GM19043 (cell line): ENCODE measurements around the gene ALKBH4.
"Not testable (repeated sequence)": the region's sequence is repeated elsewhere in the genome, so short reads cannot be mapped to it uniquely, and the experiment has no call there.

ENCODE experiments used
- ATAC-seq: cut with Tn5 transposase; IDR thresholded peaks from one replicate; pipeline ENCODE4 v1.9.1; 2021; ENCODE audit warnings: low read depth; ENCODE audit not compliant: unreplicated experiment

Gene ALKBH4, protein sequence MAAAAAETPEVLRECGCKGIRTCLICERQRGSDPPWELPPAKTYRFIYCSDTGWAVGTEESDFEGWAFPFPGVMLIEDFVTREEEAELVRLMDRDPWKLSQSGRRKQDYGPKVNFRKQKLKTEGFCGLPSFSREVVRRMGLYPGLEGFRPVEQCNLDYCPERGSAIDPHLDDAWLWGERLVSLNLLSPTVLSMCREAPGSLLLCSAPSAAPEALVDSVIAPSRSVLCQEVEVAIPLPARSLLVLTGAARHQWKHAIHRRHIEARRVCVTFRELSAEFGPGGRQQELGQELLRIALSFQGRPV

DNA sequence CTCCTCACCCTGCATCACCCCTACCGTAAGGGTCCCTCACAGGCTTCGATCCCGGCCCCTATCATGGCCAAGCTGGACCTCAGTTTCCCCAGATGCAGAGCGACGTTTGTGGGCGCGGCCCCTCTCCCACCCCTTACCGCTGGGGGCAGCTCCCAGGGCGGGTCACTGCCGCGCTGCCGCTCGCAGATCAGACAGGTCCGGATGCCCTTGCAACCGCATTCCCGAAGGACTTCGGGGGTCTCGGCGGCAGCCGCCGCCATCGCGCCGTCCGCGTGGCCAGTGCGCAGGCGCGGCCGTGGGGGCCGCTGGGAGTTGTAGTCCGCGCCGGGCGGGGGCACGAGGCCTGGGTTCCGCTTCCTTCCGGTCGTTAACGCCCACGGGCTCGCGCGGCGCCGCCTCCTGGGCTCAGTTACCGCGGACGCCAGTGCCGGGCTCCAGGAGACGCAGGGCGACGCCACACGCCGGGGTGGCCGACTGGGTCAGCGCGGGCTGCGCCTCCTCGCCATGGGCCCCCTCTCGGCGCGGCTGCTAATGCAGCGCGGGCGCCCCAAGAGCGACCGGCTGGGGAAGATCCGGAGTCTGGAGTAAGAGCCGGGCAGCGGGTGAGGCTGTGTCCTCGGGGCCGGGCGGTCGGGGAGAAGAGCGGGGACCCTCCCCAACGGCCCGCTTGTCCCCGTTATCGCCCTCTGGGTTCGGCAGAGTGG is at the start of gene ALKBH4, which contains the start of gene LRWD1:
Gene ALKBH4 (minus strand): TSS at position 287 of the 704 bp plus-strand sequence. CDS start 27 bp downstream, at position 260.
Gene LRWD1 (plus strand): TSS at position 408 of the 704 bp plus-strand sequence. CDS start 97 bp downstream, at position 505.
- ATAC-seq: peak; percentile 63

DNA sequence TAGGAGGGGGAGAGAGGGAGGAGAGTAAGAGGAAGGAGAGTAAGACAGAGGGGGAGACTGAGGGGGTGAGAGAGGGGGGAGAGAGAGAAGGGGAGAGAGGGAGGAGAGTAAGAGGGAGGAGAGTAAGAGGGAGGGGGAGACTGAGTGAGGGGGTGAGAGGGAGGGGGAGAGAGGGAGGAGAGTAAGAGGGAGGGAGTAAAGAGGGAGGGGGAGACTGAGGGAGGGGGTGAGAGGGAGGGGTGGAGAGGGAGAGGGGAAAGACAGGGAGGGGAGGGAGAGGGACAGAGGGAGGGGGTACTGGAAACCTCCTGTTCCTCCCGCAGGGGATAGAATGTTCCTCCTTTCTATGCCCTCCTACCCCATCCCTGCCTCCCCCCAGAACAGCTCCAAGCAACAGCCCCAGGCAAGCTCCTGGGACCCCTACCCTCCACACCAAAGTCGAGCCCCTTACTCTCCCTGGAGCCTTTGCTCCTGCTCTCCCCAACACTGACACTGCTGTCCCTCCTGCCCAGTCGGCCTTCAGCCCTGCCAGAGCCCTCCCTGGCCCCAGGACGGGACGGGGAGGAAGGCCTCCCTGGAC is 48.1 kb upstream of the ALKBH4 start:
- not testable (repeated sequence) for ATAC-seq

DNA sequence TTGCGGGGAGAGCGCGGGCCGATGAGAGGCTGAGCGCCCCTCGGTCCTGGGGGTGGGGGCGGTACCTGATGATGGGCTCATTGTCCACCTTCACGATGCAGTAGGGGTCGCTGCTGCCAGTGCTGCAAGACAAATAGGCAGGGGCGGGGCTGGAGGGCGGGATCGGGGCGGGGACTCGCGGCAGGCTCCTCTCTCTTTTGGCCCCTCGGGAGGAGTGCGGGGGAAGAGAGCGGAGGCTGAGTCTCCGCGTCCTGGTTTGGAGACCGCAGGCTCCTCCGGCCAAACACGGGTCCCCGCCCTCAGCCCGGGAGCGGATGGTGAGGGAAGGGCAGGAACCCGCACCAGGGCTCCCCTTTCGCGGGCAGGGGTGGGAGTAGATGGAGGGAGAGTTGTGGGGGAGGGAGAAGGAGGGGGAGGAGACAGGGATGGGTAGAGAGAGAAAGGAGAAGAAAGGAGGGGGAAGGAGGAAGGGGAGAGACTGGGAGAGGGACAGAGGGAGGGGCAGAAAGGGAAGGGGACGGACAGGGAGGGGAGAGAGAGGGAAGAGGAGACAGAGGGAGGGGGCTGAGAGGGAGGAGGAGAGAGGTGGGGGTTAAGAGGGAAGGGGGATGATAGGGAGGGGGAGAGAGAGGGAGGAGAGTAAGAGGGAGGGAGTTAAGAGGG is 47.3 kb upstream of the ALKBH4 start:
- peak; percentile 35 for ATAC-seq

DNA sequence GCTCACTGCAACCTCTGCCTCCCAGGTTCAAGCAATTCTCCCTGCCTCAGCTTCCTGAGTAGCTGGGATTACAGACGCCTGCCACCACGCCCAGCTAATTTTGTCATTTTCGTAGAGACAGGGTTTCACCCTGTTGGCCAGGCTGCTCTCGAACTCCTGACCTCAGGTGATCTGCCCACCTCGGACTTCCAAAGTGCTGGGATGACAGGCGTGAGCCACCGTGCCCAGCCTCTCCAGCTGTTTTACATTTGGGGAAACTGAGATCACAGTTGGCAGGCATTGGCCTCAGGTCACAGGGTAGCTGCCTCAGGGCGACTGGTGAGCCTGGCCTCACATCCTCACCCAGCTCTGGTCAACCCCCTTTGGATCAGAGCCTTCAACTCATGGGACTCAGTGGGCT is 45.9 kb upstream of the ALKBH4 start:
- ATAC-seq: not testable (repeated sequence)

DNA sequence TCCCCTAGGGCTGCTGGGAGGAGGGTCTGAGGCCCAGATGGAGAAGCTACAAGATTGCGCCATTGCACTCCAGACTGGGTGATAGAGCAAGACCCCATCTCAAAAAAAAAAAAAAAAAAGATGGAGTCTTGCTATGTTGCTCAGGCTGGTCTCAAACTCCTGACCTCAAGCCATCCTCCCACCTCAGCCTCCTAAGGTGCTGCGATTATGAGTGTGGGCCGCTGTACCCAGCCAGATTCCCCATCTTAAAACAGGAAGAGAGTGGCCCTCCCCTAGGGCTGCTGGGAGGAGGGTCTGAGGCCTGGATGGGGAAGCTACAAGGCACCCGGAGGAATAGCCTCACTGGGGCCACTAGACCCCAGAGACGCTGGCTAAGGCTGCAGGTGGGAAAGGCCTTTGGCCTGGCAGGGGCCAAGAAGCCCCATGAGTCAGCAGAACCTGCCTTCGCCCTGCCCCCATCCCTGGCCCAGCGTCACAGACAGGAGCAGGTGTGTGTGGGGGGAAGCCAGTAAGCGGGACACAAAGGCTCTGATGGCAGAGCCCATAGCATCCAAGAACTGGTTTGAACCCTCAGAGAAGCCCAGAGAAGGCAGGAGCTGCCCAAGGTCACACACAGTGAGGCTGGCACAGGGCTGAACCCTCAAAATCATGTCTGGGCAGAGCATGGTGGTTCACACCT is 42.9 kb upstream of the ALKBH4 start:
- ATAC-seq: not testable (repeated sequence)

DNA sequence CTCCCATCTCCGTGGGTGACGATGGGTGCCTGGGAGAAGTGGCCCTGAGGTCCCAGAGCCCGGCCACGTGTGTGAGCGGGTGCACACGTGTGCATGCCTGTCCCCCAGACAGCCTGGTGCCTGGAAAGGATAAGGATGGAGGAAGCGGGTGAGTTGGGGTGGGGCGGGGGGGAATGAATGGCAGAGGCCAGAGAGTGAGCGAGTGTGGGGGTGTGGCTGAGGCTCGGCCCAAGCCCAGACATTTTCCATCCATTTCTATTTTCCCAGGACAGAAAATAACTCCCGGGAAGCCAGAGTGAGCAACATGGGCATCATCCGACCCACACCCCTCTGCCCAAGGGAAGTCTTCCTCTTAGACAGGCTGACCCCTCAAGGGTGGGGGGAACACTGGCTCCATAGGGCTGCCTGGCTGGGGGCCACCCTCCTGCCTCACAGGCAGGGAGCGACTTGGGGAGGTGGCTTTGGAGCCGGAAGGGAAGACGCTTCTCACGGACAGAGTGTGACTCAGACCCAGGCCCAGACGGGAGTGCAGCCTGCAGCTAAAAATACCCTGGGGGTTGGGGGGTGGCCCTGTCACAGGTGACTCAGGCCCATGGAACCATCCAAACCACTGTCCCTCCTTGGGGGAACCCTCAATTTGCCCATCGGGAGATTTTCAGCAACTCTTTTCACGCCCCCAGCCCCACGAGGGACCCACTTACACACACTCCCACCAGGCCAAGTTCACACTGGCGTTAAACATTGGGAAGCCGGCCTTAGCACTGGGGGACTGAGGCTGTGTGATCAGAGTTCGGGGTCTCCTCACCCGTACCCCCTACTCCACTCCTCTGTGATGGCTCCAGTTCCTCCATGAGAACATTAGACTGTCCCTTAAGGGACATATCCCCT is 40.9 kb upstream of the ALKBH4 start:
- ATAC-seq: not testable (repeated sequence)

DNA sequence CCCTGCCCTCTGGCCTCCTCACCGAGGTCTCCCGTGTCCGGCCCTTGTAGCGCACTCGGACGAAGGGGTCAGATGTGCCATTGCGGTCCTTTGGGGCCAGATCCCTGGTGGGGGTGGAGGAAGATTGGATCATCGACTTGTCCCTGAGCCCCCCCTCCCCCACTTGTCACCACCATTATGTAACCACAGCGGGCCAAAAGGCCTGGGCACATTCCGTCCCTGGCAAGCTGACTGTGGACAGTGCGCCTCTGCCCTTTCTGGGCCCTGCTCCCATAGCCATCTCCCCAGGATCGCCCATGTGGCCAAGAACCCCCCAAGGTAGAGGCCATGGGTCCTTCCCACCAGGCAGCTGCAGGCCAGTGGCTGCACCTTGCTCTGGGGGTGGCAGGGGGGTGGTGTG is 38.5 kb upstream of the ALKBH4 start:
- ATAC-seq: not testable (repeated sequence)

DNA sequence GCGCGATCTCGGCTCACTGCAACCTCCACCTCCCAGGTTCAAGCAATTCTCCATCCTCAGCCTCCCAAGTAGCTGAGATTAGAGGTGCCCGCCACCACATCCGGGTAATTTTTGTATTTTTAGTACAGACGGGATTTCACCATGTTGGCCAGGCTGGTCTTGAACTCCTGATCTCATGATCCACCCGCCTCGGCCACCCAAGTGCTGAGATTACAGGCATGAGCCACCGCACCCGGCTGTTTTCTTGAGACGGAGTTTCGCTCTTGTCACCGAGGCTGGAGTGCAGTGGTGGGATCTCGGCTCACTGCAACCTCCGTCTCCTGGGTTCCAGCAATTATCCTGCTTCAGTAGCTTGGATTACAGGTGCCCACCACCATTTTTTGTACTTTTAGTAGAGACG is 33.7 kb upstream of the ALKBH4 start:
- ATAC-seq: not testable (repeated sequence)

DNA sequence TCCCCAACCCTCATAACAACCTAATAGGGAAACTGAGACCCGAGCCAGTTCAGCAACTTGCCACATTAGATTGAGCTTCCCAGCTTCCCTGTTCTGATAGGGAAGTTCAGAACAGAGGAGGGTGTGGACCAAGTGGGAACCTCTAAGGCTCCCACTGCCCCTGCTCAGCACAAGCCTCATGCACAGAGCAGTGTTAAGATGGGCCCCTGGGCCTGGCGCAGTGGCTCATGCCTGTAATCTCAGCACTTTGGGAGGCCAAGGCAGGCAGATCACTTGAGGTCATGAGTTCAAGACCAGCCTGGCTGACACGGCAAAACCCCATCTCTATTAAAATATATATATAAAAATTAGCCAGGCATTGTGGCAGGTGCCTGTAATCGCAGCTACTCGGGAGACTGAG is 32.6 kb upstream of the ALKBH4 start:
- ATAC-seq: not testable (repeated sequence)

DNA sequence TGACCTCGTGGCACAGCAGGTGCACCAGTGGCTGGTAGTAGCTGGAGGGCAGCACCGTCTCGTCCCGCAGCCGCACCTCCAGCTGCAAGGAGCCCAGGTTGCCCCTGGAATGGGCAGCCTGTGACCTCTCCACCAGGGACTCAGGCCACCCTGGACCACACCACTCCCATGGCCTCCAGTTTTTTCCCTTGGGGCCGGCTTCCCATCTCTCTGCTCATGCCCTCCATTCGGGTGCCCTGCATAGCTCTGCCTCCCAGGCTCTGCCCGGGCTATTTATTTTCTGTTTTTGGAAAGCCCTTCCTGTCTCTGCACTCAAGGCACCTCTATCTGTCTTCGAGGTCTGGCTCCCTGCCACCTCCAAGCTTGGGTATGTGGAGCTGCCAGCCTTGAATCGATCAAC is 32.2 kb upstream of the ALKBH4 start:
- ATAC-seq: not testable (repeated sequence)

DNA sequence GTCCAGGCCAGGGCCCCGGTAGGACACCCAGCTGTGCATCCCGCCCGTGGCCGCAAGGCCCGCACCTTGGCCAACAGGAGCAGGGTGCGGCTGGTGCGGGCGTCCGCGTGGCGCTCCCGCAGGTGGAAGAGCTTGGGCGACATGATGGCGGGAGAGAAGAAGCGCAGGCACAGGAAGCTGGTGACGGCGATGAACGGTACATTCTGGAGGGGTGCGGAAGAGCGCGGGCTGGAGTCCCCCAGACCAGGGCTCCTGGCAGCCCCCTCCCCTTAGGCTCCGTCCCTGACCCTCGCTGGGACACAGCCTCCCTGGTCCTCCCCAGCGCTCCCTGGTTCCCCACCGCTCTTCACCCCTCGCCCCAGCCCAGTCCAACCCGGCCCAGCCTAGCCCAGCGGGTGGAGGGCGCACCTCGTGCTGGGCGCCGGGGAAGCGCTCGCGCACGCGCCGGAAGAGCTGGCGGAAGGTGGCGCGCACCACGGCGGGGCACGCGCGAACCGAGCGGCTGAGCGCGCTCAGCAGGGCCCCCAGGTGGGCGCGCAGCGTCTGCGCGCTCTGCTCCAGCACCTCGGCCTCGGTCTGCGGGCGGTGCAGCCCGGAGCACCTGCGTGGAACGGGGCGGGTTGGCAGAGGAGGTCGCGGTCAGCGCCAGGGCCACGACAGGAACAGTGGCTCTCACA is 29.9 kb upstream of the ALKBH4 start:
- peak; percentile 66 for ATAC-seq

DNA sequence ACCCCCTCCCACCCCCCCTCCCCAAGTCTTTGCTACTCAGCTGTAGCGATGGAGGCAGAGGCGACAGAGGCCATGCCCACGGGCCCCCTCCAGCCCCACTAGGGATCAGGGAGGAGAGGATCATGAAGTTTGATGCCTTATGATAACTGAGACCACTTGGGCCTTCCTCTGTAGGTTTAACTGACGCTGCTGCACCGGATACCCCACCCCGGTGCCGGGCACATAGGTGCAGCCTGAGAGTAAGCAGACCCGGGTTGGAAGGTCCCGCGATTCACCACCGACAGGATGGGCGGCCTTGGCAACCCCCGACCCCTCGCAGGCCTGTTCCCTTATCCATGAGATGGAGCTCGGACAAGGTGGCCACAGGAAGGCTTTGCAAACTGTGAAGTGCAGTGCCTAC is 29.4 kb upstream of the ALKBH4 start:
- ATAC-seq: not testable (repeated sequence)

DNA sequence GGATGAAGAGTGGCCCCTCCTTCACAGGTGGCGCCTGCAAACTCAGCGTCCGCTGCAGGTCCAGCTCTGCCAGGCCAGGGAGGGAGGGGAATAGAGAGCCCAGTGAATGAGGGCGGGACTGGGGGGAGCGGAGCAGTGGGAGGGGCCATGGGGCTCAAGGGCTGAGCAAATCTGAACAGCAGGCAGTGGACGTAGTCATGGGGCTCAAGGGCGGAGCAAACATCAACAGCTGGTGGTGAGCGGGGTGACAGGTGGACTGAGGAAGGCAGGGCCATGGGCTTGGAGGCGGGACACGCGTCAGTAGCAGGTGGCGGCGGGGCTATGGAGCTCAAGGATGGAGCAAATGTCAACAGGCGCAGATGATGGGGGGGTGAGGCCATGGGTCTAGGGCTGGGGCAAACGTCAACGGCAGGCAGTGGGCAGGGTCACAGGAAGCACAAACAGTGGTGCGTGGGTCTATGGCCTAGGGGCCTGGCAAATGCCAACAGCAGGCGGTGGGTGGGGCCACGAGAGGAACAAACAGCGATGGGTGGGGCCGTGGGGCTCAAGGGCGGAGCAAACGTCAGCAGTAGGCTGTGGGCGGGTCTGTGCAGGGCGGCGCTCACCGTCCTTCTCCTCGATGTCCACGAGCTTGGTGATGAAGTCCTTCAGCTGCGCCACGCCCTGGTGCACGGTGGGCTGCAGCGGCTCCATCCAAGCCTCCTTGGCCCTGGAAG is 28.7 kb upstream of the ALKBH4 start:
- peak; percentile 44 for ATAC-seq

DNA sequence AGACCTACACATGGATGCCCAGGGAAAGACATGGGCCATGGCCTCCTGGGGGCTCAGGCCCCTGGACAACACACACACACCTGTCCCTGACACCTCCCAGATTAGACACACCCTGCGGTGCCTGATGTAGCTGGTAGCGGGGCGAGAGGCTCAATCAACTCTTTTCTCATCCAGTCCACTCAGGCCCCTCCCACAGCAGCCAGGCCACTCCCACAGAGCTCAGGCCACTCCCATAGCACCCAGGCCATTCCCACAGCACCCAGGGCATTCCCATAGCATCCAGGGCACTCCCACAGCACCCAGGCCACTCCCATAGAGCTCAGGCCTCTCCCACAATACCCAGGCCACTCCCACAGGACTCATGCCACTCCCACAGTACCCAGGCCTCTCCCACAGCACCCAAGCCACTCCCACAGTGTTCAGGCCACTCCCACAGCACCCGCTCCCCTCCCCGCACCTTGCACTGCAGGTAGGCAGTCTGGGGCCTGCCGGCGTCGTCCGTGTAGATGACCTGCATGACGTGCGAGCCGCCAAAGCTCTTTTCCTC is 25.9 kb upstream of the ALKBH4 start:
- peak; percentile 39 for ATAC-seq

DNA sequence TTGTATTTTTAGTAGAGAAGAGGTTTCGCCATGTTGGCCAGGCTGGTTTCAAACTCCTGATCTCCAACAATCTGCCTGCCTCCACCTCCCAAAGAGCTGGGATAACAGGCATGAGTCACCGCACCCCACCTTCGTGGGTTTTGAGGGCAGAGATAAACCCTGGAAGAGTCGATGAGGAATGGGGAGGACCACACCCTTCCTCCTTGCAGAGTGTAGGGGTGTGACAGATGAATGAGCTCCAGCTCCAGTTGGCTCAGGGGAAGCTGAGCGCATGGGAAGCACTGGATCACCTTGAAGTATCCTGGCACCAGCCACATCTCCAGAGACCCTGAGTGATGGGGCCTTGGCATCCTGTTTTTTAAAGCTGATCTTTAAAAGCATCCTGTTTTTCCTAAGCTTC is 19.7 kb upstream of the ALKBH4 start:
- not testable (repeated sequence) for ATAC-seq

DNA sequence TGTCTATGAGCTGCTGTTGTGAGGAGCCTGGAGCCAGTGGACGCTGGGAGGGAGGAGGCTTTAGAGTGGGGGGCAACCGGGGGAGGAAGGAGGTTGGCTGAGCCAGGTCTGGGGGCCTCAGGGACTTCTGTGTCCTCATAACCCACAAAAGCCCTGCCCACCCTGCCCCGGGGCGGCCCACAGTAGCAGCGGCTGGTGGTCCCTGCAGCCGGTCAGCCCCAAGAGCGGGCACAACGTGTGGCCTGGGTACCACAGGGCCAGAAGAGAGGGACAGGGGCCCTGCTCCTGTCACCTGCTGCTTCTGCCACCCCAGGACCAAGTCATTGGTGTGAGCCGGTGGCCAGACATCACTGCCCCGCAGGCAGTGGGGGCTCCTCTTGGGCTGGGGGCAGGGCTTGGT is 17.3 kb upstream of the ALKBH4 start:
- not testable (repeated sequence) for ATAC-seq

DNA sequence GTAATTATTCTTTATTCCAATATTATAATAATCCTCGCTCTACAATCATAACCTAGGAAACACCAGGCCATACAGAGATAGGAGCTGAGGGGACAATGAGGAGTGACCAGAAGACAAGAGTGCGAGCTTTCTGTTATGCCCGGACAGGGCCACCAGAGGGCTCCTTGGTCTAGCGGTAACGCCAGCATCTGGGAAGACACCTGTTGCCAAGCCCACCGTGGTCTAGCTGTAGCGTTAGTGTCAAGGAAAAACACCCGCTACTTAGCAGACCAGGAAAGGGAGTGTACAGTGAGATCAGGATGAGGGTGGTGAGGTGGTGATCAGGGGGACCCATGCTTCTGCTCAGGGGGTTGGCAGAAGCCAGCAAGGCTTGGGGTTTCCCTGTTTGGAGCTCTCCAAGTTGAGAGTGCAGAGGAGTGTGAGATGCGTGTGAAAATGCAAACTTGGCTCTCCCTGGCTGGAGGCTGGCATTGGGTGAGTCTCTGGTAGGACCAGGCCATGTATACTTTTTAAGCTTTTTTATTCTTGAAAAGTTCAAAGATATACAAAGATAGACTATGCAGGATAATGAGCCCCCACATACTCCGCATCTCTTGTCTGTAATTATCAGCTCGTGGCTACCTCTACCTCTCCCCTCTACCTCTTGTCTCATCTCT is 15.4 kb upstream of the ALKBH4 start:
- not testable (repeated sequence) for ATAC-seq
